ENCODE measurements around the gene CNKSR1. TPM values are rescaled to one million over a fixed set of nuclear protein-coding genes. Genes with fewer than 3 reads are reported as not detected.

Gene CNKSR1
- total and polyA plus RNA-seq, 2 of the 8 experiments (the other 6 are each of a cell fraction or from before 2014, with no cell fraction given), result 13.9 to 14.5 TPM

- no peak overlapping the region for H2BK12ac ChIP-seq (ENCODE audit: low read depth, low read length)
- ChIA-PET POLR2A (ENCODE audit: partially characterized antibody) (interaction anchor here (1.1 to 1.3 kb wide), 3 partner anchors 10 to 63 kb away, joined by 3 to 4 read pairs (median 3); no protein-coding TSS in a partner anchor), CTCF (ENCODE audit: partially characterized antibody) (interaction anchor here (0.8 to 2.8 kb wide), 4 partner anchors 10 to 34 kb away, joined by 3 to 17 read pairs (median 6); partner anchors contain the start of genes CATSPER4 and CEP85)
- peak overlapping the region; percentile 78 to 89 for H3K4me2 ChIP-seq (ENCODE audit: insufficient read depth in 1 of 2, low read depth in 2 of 2, low read length in 2 of 2)
- TF ChIP-seq YY1 (IDR thresholded peaks at IDR 0.05; ENCODE audit: low read depth, low read length) (no peak), JUND (IDR thresholded peaks at IDR 0.05; ENCODE audit: low read length) (no peak), CTBP2 (IDR thresholded peaks at IDR 0.05; ENCODE audit: borderline replicate concordance, insufficient read depth, insufficient read length, low read length) (no peak), NRF1 (IDR thresholded peaks at IDR 0.05; ENCODE audit: low read depth, low read length) (no peak), TBP (IDR thresholded peaks at IDR 0.05; ENCODE audit: low read depth, low read length) (no peak), RXRA (IDR thresholded peaks at IDR 0.05; ENCODE audit: insufficient read depth, low read depth, low read length) (no peak), JUN (IDR thresholded peaks at IDR 0.05; ENCODE audit: low read depth, low read length) (no peak), POU5F1 (IDR thresholded peaks at IDR 0.05; ENCODE audit: low read depth, low read length) (no peak), TEAD4 (IDR thresholded peaks at IDR 0.05; ENCODE audit: low read depth, low read length) (no peak), CHD1 (IDR thresholded peaks at IDR 0.05; ENCODE audit: low read depth, low read length) (no peak)
- no peak overlapping the region for H3K9ac ChIP-seq (replicated peaks in 1 of 4; ENCODE audit: extremely low read depth in 1 of 4, low read depth in 3 of 4, low read length in 3 of 4)
- peaks cover 0 to 10% (median 2%) of the 10 kb centered on the region in 4 experiments; a peak in 3 of 7 replicates for H3K27me3 ChIP-seq (replicated peaks in 1 of 4; ENCODE audit: control insufficient read depth in 3 of 4, extremely low read depth in 1 of 4, insufficient read depth in 3 of 4, low read length in 3 of 4)
- H2AFZ ChIP-seq (ENCODE audit: low read length), result 0 out of 2 replicates have a peak overlapping the region, but pooled peaks have one; percentile 70
- peaks cover 0 to 4% (median 2%) of the 10 kb centered on the region in 4 experiments; a peak in 4 of 7 replicates for H3K4me1 ChIP-seq (replicated peaks in 1 of 4; ENCODE audit: control insufficient read depth in 3 of 4, insufficient read depth in 4 of 4, low read length in 3 of 4)
- H3K4me3 ChIP-seq (ENCODE audit: extremely low read depth in 1 of 4, insufficient read depth in 2 of 4, low read depth in 3 of 4, low read length in 4 of 4), result peak overlapping the region; percentile 43 to 63 (median 51); a peak in 4 of 8 replicates
- no peak overlapping the region for H3K27ac ChIP-seq (ENCODE audit: low read depth, low read length)
- H2BK15ac ChIP-seq (ENCODE audit: low read length), result no peak overlapping the region
- H4K5ac ChIP-seq (ENCODE audit: insufficient read length, low read depth, low read length), result no peak overlapping the region
- no peak overlapping the region for H2AK5ac ChIP-seq (ENCODE audit: low read depth, low read length)
- H3K4ac ChIP-seq (replicated peaks; ENCODE audit: insufficient read length, low read depth, low read length), result no peak overlapping the region
- no peak overlapping the region for H2BK20ac ChIP-seq (ENCODE audit: low read length)
- H3K79me2 ChIP-seq (ENCODE audit: control insufficient read depth in 1 of 2, insufficient read depth in 2 of 2, low read length in 2 of 2), result no peaks in the 10 kb centered on the region
- H2BK120ac ChIP-seq (replicated peaks; ENCODE audit: low read depth, low read length), result no peak overlapping the region
- H2BK5ac ChIP-seq (ENCODE audit: low read depth, low read length), result no peak overlapping the region
- H3K56ac ChIP-seq (replicated peaks; ENCODE audit: insufficient read length, low read depth, low read length), result no peak overlapping the region
- H3K14ac ChIP-seq (ENCODE audit: insufficient read length), result no peak overlapping the region
- H4K8ac ChIP-seq (ENCODE audit: extremely low read depth, insufficient read depth, low read length), result peak overlapping the region; percentile 26; the same call in 1 of the 2 replicates
- H3K23me2 ChIP-seq (ENCODE audit: low read depth, low read length), result peaks cover 5% of the 10 kb centered on the region; the same call in 1 of the 2 replicates
- H3K18ac ChIP-seq (ENCODE audit: extremely low read depth, low read length), result 0 out of 2 replicates have a peak overlapping the region, but pooled peaks have one; percentile 13
- H3K79me1 ChIP-seq (ENCODE audit: low read depth, low read length), result no peaks in the 10 kb centered on the region
- FAIRE-seq (no peak), DNase-seq (ENCODE audit: low read depth in 1 of 2, low spot score in 2 of 2) (no peak)
- no peak overlapping the region for H3K23ac ChIP-seq (ENCODE audit: insufficient read length)
- 77% methylated on average over 7 of the region's 7 CpGs; no CpG with 5 or more reads in 1 of the 2 experiments for WGBS, 2 experiments (ENCODE audit: extremely low coverage in 1 of 2, insufficient coverage in 1 of 2, insufficient read length in 1 of 2, insufficient replicate concordance in 2 of 2, low coverage in 1 of 2, low lambda C conversion rate in 2 of 2, missing lambda C conversion rate in 1 of 2)
- no peaks in the 10 kb centered on the region for H3K9me3 ChIP-seq (ENCODE audit: insufficient read depth in 2 of 2, low read depth in 1 of 2, low read length in 1 of 2)
- H3K36me3 ChIP-seq (ENCODE audit: control insufficient read depth in 2 of 4, insufficient read depth in 4 of 4, low read length in 3 of 4), result no peaks in the 10 kb centered on the region
- H4K91ac ChIP-seq (replicated peaks; ENCODE audit: insufficient read length, low read length), result no peak overlapping the region
- H4K20me1 ChIP-seq (replicated peaks in 1 of 2; ENCODE audit: control insufficient read depth in 1 of 2, insufficient read depth in 2 of 2, low read length in 2 of 2), result no peaks in the 10 kb centered on the region
Measured at GRCh38 chr1:26224606-26225005, 47.3 kb downstream of the CNKSR1 start.
